ENCODE measurements around the gene GTF2A1.

DNA sequence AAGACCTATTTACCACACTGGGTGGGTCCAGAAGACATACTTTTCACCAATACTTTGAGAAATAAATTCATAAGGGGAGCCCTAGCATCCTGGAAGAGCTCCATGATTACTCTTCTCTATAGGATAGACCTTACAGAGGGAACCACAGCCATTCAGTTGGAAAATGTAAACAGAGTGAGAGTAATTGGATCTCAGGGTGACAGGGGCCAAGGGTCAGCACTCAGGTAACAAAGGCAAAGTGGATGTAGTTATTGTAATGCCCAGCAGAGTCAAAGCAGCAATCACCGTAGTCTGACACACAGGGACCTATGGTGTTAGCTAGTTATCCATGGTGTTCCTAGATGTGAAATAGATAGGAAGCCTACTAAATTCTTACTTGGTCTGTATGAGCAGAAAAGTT, 10.8 kb upstream of the GTF2A1 start:
- TF ChIP-seq ZNF274 (IDR thresholded peaks at IDR 0.05; ENCODE audit: low read depth, low read length) (no peak), SUZ12 (IDR thresholded peaks at IDR 0.05; ENCODE audit: extremely low read depth, insufficient read depth, insufficient read length) (no peak), YY1 (IDR thresholded peaks at IDR 0.05; ENCODE audit: insufficient read depth, insufficient read length) (no peak)

Measured in NT2/D1 (cell line).